ENCODE results near the gene IPO11.

GRCh38 chr5:62574599-62574998 lies 162.0 kb downstream of the IPO11 start:
- no peak for TF ChIP-seq YY1 (IDR thresholded peaks at IDR 0.05; ENCODE audit: insufficient read depth, insufficient read length)
- no peak for TF ChIP-seq ZNF274 (IDR thresholded peaks at IDR 0.05; ENCODE audit: low read depth, low read length)

All from NT2/D1 (cell line).